HG03575 (cell line): ENCODE results near the gene IL12RB1.

Experiments used
- ATAC-seq: cut with Tn5 transposase; IDR thresholded peaks from one replicate; pipeline ENCODE4 v1.9.1; 2021; ENCODE audit not compliant: unreplicated experiment, insufficient number of reproducible peaks, low FRiP score; ENCODE audit errors: extremely low read depth

IL12RB1 gene

GRCh38 chr19:18086590-18087138, at the start of gene IL12RB1:
TSS of gene IL12RB1 (minus strand) at chr19:18086934. CDS start at chr19:18086823, 111 bp downstream.
- ATAC-seq, result no peak

DNA sequence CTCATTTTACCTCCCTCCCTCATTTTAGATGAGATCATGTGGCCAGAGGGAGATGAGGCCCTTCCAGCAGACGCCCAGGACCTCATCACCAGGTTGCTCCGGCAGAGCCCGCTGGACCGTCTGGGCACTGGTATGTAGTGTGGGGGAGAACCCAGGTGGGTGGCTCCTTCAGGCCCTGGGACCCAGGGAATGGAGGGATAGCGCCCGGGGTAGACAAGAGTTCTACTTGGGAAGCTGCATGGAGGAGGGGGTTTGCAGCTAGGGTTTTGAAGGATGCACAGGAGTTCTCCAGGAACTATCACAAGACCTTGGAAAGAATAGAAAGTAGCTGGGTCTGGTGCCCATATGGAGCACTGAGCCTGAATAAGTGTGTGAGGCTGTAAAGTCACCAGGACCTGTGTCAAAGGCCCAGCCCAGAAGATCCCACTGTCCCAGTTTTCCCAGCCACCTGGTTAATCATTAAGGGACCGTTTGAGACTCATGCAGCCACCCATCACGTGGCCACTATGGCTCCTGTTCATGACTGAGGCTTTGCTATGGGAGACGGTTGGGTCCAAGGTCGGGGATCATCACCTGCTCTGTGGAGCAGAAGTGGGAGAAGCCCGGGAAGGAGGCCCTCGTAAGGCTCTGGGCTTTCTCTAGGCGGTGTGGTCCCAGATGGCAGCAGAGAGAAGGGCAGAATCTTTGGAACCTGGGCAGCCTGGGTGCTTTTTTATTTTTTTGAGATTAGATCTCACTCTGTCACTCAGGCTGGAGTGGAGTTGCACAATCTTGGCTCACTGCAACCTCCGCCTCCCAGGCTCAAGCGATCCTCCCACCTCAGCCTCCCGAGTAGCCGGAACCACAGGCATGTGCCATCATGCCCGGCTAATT, 49.2 kb upstream of the IL12RB1 start:
- ATAC-seq, result no peak

DNA sequence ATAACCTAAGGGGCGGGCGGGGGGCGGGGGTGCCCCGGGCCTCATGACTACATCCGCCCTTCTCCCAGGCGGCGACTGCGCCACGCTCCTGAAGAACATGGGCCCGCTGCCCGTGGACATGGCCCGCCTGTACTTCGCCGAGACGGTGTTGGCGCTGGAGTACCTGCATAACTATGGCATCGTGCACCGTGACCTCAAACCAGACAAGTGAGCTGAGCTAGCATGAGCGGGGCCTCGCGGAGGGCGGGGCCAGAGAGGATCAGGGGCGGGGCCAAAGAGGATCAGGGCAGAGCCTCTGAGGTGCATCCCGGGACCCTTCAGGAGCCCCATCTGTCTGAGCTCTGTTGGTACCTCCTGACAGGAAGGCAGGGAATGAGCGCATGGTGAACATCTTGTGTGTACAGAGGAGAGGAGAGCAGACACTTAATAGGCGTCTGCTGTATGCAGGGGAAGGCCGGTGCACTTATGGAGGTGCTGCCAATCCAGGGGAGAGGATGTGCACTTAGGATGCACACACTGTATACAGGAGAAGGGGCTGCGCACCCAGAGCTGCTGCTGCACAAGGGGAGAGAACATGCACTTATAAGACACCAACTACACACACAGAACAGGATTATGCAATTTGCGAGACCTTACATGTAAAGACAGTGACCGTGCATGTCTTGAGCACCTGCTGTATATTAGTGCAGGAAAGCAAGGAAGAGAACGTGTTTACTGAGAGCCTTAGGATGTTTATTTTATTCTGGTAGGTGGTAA, 45.3 kb upstream of the IL12RB1 start:
- ATAC-seq, result no peak

GRCh38 chr19:18130523-18131242, 43.9 kb upstream of the IL12RB1 start:
- ATAC-seq, result no peak

- ATAC-seq, result no peak
These were observed 42.1 kb upstream of the IL12RB1 start for GRCh38 chr19:18128805-18129204.

GRCh38 chr19:18128044-18128443, 41.3 kb upstream of the IL12RB1 start:
- ATAC-seq, result no peak

DNA sequence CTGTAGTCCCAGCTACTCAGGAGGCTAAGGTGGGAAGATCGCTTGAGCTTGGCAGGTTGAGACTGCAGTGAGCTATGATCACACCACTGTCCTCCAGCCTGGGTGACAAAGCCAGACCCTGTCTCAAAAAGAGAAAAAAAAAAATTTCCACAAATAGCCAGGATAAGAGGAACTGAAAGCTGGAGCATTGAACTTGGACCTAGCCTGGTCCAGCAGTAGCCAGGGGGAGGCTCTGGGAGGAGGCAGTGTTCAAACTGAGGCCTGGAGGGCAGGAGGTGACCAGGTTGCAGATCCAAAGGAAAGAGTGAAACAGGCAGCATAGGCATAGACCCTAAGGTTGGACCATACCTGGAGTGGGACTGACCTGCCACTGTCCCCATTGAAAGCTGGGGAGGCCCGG, 39.4 kb upstream of the IL12RB1 start:
- ATAC-seq, result no peak

- ATAC-seq, result no peak
These were observed 37.1 kb upstream of the IL12RB1 start for GRCh38 chr19:18123819-18124218.

DNA sequence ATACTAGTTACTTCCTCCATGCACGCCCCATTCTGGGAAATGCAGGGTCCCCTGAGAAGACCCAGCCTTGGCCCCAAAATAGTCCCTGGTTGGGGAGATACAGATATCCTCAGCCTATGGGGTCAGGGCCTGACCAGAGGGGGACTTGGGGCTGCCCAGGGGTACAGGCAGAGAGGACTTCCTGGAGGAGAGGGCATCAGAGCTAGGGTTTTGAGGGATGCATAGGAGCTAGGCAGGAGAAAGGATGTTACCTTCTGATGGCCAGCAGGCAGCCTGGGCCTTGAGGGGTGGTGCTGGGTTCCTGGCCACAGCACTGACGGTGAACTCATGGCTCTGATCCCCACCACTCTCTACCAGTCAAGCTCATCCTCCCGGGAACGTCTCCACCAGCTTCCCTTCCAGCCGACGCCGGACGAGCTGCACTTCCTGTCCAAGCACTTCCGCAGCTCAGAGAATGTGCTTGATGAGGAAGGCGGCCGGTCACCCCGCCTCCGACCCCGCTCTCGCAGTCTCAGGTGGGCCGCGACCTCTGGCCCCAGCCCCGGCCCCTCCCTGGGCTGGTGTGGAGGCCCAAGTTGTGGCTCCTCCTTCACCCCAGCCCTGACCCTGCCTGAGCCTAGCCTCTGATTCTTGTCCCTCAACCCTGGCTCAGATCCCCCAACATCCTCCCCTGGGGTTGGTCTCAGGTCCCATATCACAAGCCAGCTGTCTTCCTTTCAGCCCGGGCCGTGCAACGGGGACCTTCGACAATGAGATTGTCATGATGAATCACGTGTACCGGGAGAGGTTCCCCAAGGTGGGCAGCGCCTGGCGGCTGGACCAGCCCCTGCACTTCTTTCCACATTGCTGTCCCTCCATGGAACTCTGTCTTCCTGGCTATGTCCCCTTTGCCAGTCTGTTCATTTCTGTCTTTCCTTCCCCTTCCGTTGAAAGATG, 36.4 kb upstream of the IL12RB1 start:
- no peak for ATAC-seq

DNA sequence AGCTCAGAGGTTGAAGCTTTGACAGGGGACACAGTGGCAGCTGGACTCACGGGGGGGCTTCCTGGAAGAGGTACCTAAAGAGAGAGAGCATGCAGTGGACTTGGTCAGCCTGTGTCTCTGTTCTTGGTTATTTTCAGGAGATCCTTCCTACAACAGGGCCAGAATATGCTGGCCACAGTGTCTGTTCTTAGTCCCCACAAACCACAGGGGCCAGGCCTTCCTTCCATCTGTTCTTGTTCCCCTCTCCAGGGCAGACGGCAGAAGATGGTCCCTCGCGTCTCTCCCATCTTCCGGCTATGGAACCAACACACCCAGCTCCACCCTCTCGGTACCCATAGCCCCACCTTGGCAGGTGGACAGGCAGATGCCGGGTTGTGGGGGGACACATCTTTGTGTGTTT, 35.7 kb upstream of the IL12RB1 start:
- ATAC-seq, result no peak

GRCh38 chr19:18121166-18121565, 34.4 kb upstream of the IL12RB1 start:
- no peak for ATAC-seq

GRCh38 chr19:18120127-18120526, 33.4 kb upstream of the IL12RB1 start:
- ATAC-seq, result no peak

GRCh38 chr19:18119717-18120105, 33.0 kb upstream of the IL12RB1 start:
- ATAC-seq, result no peak

- no peak for ATAC-seq
These were observed 32.4 kb upstream of the IL12RB1 start for GRCh38 chr19:18119013-18119716.

GRCh38 chr19:18118420-18119012, 31.8 kb upstream of the IL12RB1 start:
- no peak for ATAC-seq

- ATAC-seq, result no peak
These were observed 31.1 kb upstream of the IL12RB1 start for GRCh38 chr19:18117692-18118378.

- no peak for ATAC-seq
These were observed 30.6 kb upstream of the IL12RB1 start for GRCh38 chr19:18117364-18117691.
